GM19463 (cell line): Measurements from ENCODE around the gene SH3PXD2B.
"Not testable (repeated sequence)": the region's sequence is repeated elsewhere in the genome, so short reads cannot be mapped to it uniquely, and the experiment has no call there.

ENCODE experiments used
- ATAC-seq: cut with Tn5 transposase; IDR thresholded peaks from one replicate; pipeline ENCODE4 v1.9.1; 2021; ENCODE audit warnings: mild to moderate bottlenecking, moderate library complexity; ENCODE audit not compliant: unreplicated experiment

The SH3PXD2B gene

DNA sequence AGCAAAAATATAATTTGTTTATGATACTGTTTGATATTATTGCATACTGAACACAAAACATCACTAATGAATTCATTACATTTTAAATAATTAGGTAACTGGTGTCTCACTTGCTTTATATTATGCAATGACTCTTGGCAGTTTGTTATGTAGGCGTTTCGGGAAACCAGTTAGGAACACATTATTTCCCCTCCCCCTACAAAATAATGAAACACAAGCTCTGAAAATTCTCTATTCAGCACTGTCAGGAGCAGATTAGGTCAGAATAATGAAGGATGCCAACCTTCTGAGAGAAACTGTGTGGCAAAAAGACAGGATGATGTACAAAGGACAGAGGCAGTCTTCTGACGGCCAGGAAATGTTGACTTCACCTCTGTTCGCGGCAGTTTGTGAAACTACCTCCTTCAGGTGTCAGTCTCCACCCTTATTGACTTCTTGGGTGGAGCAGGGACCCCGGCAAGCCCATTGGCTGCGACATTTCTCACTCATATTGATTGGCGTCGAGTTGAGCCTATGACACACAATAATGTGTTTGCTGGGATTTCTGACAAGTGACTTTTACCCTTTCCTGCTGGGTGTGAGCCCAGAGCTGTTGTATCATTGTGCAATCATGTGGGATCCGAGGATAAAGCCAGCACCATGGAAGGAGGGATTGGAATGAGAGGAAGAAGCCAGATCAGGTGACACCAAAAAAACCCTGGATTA is 33.9 kb downstream of the SH3PXD2B start:
- ATAC-seq: no peak

DNA sequence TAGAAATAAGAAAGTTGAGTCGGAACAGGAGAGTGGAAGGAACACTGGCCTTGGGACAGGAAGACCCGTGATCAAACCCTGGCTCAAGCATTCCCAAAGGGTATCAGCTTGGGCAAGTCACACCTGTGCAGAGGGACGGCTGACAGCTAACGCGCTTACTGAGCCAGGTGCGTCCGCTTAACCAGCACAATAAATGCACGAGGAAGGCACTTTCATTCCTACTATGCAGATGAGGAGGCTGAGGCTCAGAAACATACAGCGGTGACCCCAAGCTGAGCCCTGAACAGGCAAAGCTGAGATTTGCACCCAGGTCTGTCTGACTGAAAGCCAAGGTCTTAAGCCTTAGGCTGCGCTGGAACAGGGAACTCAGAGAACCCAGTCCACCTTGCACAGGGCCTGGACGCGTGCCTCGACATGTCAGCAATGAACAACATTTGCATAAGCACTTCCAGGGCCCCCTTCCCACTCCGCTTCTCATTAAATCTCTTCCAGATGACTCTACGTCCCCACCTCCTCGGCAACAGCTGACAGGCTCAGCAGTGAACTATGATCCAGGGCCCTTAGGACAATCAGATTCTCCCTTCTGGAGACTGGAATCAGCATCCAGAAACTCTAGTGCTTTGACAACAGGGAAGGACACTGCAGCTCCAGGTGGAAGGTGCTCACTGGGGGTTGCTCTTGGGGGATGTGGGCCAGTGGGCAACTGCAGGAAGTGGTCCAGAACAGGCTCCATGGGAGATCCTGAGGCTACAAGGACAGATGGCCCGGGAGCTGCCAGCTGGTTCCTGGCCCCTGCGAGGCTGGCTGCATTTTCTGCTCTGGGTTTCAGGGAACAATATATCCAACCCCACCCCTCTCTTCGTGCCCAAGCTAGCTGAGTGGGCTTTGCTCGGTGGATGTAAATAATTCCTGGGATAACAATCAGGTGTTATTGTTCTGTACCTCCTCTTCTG is 35.2 kb downstream of the SH3PXD2B start:
- ATAC-seq: no peak

GRCh38 chr5:172417983-172418630 is 36.2 kb downstream of the SH3PXD2B start:
- no peak for ATAC-seq

GRCh38 chr5:172417130-172417841 is 37.0 kb downstream of the SH3PXD2B start:
- ATAC-seq: no peak

GRCh38 chr5:172415362-172416275 is 38.7 kb downstream of the SH3PXD2B start:
- no peak for ATAC-seq

DNA sequence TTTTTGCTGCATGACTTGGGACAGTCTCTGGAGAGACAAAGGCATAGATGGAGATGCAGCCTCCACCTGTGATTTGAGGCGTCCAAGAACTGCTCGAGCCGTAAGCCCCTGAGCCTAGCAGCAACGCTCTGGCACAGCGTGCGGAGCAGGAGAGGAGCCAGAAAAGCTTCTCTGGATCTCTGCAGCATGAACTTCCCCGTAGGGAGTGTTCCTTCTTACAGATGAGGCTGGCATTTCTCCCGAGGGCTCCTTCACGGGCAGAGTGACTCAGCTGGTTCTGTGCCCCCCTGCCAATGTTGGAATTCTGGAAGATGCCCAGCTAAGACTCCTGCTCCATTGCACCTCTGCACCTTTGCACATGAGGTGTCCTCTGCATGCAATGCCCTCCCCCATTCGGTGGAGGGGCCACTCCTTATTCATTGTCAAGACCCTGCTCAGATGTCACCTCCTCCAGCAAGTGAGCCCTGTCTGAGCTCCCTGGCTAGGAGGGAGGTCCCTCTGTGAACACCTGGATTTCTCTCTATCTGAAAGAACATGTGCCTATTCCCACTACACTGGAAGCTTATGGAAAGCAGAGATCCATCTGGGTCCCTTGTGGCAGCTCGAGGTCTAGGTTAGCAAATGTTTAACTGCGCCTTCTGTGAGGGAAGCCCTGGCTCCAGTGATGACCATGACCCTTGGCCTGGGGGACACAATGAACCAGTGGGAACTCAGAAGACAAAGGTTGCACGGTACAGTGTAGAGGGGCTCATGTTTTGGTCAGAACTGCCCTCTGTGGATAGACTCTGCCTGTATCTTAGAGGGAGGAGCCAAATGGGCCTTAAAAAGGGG is 39.6 kb downstream of the SH3PXD2B start:
- no peak for ATAC-seq

GRCh38 chr5:172413601-172414171 is 40.6 kb downstream of the SH3PXD2B start:
- no peak for ATAC-seq

- ATAC-seq: no peak
These were observed 41.5 kb downstream of the SH3PXD2B start for GRCh38 chr5:172412724-172413286.

DNA sequence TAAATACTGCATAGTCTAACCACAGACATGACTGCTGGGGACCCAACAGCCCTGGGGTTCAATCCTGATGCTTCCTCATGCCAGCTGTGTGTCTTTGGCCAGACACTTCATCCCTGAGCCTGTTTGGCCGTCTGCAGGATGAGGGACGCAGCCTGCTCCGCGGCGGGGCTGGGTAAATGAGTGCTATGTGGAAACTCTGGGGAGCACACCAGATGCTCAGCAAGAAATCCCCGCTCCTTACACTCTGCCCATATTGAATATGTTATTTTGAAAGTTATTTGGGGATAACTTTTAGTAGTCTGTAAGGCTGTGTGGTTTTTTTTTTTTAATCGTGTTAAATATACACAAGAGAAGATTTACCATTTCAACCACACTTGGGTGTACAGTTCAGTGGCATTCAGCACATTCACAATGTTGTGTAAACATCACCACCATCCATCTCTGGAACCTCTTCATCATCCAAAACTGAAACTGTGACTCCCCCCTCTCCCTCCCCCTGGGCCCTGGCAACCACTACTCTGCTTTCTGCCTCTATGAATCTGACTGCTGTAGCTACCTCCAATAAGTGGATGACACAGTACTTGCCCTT is 42.7 kb downstream of the SH3PXD2B start:
- no peak for ATAC-seq

DNA sequence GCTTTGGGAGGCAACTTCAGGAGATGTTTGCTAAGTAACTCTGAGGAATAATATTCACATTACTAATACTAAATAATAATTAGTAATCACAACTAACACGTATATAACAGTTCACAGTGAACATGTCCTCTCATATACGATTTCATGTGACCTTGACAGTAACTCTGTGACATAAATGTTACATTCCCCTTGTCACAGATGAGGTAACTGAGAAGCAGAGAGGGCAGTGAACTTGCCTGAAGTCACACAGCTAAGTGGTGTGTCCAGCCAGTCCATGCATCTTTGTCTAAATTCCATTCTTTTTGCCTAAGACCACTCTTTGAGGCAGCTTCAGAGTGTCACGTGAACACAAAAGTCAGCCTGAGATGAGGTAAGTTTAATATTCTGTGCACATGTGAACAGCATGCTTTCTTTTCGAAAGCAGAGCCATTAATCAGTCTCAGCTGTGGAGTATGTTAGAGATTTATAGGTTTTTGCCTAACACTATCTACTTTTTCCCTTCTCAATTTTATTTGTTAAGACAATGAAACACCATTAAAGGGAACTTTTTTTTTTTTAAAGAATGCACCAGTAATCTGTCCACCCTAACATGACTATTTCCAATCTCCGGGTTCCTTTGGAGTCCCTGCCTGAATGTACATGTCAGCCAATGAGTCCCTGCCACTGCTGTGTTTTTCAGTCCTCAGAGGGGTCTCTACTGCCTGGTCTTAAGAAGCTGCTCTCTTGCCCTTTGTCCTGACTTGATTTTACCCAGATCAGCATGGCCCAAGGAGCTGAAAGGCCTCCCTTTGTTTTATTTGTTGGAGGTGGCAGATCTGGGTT is 43.5 kb downstream of the SH3PXD2B start:
- no peak for ATAC-seq

DNA sequence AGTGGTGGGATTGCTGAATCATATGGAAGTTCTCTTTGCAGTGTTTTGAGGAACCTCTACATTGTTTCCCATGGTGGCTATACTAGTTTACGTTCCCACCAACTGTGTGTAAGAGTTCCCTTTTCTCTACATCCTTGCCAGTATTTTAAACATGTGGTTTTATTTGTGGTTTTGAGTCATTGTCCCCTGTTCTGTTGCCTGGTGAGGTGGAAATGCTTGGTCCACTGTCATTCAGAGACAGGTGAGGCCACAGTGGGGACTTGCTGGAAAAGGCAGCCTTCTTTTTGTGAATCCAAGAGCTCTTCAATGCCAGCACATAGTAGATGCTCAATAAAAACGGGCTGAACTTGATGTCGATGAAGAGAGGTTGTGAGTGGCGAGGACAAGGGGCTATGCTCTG is 44.2 kb downstream of the SH3PXD2B start:
- no peak for ATAC-seq

- ATAC-seq: not testable (repeated sequence)
These were observed 44.8 kb downstream of the SH3PXD2B start for GRCh38 chr5:172409477-172409876.

GRCh38 chr5:172407822-172408221 is 46.5 kb downstream of the SH3PXD2B start:
- no peak for ATAC-seq

- no peak for ATAC-seq
These were observed 47.1 kb downstream of the SH3PXD2B start for GRCh38 chr5:172407241-172407691.

- ATAC-seq: no peak
These were observed 48.9 kb downstream of the SH3PXD2B start for GRCh38 chr5:172405226-172406107.

DNA sequence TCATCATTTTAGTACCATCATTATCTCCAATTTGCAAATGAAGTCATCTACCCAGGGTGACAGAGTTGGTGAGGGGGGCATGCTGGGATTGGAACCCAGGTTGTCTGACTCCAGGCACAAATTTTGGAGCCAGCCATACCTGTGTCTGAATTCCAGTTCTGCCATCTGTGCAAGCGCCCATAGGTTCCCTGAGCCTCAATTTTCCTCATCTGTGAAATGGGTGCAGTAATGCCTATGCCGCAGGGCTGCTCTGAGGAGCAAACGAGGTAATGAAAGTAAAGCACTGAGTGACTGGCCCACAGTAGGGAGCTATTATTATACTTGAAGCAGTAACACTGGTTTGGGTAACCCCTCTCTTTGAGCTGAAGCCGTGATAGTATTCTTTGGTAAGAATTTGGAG is 49.6 kb downstream of the SH3PXD2B start:
- ATAC-seq: no peak
